CD8-positive, alpha-beta memory T cell (primary cell): Measurements from ENCODE around the gene CCDC117. TPM values are rescaled to one million over a fixed set of nuclear protein-coding genes. Genes with fewer than 3 reads are reported as not detected.

Experiments
- CTCF ChIA-PET: fragments of 350-600 bp; sonication (Branson Sonifier 250); formaldehyde crosslinking; loops from one replicate; lab custom pipeline; 2021; ENCODE audit warnings: antibody characterized with exemption; lab: Charles Lee
- POLR2A ChIA-PET: fragments of 350-600 bp; sonication (Branson Sonifier 250); formaldehyde crosslinking; loops from one replicate; lab custom pipeline; 2021; ENCODE audit warnings: antibody characterized with exemption; lab: Charles Lee
- DNase-seq, 5 donors: peaks; one replicate each; pipeline versions ENCODE4 v3.0.0 to v3.0.0-alpha.2; 2020 to 2022; ENCODE audit warnings: mixed read lengths in 1 of 5
- H3K27ac ChIP-seq: one replicate; pipeline ENCODE4 v1.7.0; 2013; ENCODE audit warnings: low read depth, mild to moderate bottlenecking, low read length, moderate library complexity
- H3K27me3 ChIP-seq: 2 replicates; pipeline ENCODE4 v1.7.0; 2013; ENCODE audit warnings: low read length, mild to moderate bottlenecking; ENCODE audit not compliant: insufficient read depth, poor library complexity, severe bottlenecking
- H3K36me3 ChIP-seq: 2 replicates; pipeline ENCODE4 v1.7.0; 2013; ENCODE audit warnings: mild to moderate bottlenecking, low read length, moderate library complexity; ENCODE audit not compliant: insufficient read depth
- H3K4me1 ChIP-seq: 2 replicates; pipeline ENCODE4 v1.7.0; 2013; ENCODE audit warnings: mild to moderate bottlenecking, low read length, moderate library complexity; ENCODE audit not compliant: insufficient read depth
- H3K4me3 ChIP-seq: 2 replicates; pipeline ENCODE4 v1.7.0; 2013; ENCODE audit warnings: mild to moderate bottlenecking, low read length
- H3K9me3 ChIP-seq: 2 replicates; pipeline ENCODE4 v1.7.0; 2013; ENCODE audit warnings: mild to moderate bottlenecking, low read length
- H3K27ac Mint-ChIP-seq, 8 donors: one replicate each; pipeline ENCODE4 v1.8.0; 2020 to 2021; ENCODE audit warnings: mixed read lengths in 8 of 8, mild to moderate bottlenecking in 6 of 8, inconsistent platforms in 3 of 8, moderate library complexity in 3 of 8
- H3K27me3 Mint-ChIP-seq, 2 donors: one replicate each; pipeline ENCODE4 v1.8.0; 2020 to 2021; ENCODE audit warnings: mixed read lengths in 2 of 2, mild to moderate bottlenecking in 1 of 2, moderate library complexity in 1 of 2
- H3K36me3 Mint-ChIP-seq, 3 donors: one replicate each; pipeline ENCODE4 v1.8.0; 2020 to 2021; ENCODE audit warnings: mixed read lengths in 3 of 3, inconsistent platforms in 1 of 3, mild to moderate bottlenecking in 1 of 3
- H3K4me1 Mint-ChIP-seq, 3 donors: one replicate each; pipeline ENCODE4 v1.8.0; 2020 to 2021; ENCODE audit warnings: mixed read lengths in 3 of 3, inconsistent platforms in 1 of 3, mild to moderate bottlenecking in 1 of 3
- H3K4me3 Mint-ChIP-seq, 7 donors: one replicate each; pipeline ENCODE4 v1.8.0; 2020 to 2021; ENCODE audit warnings: mixed read lengths in 7 of 7, mild to moderate bottlenecking in 6 of 7, moderate library complexity in 4 of 7, inconsistent platforms in 2 of 7
- H3K9me3 Mint-ChIP-seq, 5 donors: one replicate each; pipeline ENCODE4 v1.8.0; 2020 to 2022; ENCODE audit warnings: mixed read lengths in 5 of 5, mild to moderate bottlenecking in 3 of 5, moderate library complexity in 2 of 5, inconsistent platforms in 1 of 5
- polyA plus RNA-seq: library from polyadenylated mRNA; unstranded; fragments of 300-500 nt; fragmentation: Illumina TruSeq; gene quantifications from one replicate; pipeline ENCODE4 v1.2.3, GENCODE V29; 2021
- total RNA-seq, 2 experiments: library from RNA; stranded (reverse); gene quantifications; one replicate each; pipeline ENCODE4 v1.2.3, GENCODE V29; 2021

Gene CCDC117
- total and polyA plus RNA-seq, 3 experiments from 2014 or later = 11.2 to 24.6 (median 20.9) TPM

DNA sequence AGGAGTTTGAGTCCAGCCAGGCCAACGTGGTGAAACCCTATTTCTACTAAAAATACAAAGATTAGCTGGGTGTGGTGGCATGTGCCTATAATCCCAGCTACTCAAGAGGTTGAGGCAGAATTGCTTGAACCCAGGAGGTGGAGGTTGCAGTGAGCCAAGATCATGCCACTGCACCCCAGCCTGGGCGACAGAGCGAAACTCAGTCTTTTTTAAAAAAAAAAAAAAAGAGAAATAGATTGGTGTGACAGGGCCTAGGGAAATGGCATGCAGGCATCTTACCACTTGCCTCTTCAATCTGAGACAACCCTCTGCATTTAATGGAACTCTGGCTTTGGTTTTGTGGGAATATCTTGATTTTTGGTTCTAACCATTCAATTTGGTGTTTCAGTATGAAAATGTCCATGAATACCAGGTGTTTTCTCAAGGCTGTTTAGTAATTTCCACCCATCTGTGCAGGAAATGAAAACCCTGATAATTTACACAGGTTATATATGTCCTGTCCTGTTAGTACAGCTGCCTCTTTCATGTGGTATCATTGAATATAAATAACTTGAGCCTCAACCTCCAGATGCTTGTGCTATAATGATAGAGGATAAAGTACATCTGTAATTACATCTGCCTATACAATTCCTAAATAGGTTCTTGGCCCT, 19.5 kb downstream of the CCDC117 start:
- ChIA-PET CTCF (interaction anchor here (1.1 to 1.3 kb wide), 4 partner anchors 17 to 192 kb away, joined by 3 to 4 read pairs (median 4); partner anchors contain the start of gene CCDC117), POLR2A (no interaction called here)
- Mint-ChIP-seq H3K27me3 (no peaks in the 10 kb centered on the region), H3K4me1 (peaks cover 60 to 71% (median 70%) of the 10 kb centered on the region in 3 donors), H3K36me3 (peaks cover 13 to 64% (median 24%) of the 10 kb centered on the region in 3 donors), H3K4me3 (peak overlapping the region; percentile 14 to 70 (median 38)), H3K9me3 (no peaks in the 10 kb centered on the region), H3K27ac (peak overlapping the region; percentile 30 to 94 (median 78))
- Histone ChIP-seq H3K4me3 (no peak overlapping the region), H3K27ac (peak overlapping the region; percentile 17), H3K36me3 (peaks cover 42% of the 10 kb centered on the region), H3K4me1 (peaks cover 57% of the 10 kb centered on the region), H3K9me3 (no peaks in the 10 kb centered on the region), H3K27me3 (no peaks in the 10 kb centered on the region)
- DNase-seq = no peak

DNA sequence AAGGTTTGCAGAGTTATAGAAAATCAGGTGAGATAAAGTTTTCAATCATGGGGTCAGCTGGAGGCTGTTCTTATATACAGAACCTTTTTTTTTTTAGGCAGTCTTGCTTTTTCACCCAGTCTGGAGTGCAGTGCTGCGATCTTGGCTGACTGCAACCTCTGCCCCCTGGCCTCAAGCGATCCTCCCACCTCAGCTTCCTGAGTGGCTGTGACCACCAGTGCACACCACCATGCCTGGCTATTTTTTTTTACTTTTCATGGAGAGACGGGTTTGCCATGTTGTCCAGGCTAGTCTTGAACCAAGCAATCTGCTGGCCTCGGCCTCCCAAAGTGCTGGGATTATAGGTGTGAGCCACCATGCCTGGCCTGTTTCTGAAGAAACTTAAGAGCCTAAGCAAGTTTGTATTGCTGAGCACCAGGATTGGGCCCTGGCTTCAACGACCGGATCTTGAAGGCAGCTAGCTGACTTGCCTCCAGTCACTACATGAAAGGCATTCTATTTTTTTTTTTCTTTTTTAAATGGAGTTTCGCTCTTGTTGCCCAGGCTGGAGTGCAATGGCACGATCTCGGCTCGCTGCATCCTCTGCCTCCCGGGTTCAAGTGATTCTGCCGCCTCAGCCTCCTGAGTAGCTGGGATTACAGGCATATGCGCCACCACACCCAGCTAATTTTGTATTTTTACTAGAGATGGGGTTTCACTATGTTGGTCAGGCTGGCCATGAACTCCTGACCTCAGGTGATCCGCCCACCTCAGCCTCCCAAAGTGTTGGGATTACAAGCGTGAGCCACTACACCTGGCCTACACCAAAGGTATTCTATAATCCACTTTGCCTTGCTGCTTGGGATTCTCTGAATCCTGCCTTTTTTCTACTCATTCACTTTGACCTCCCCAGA, 20.2 kb downstream of the CCDC117 start:
- H3K27ac Mint-ChIP-seq = peak overlapping the region; percentile 30 to 94 (median 78)
- peaks cover 44% of the 10 kb centered on the region for H3K36me3 ChIP-seq
- H3K4me3 ChIP-seq = no peak overlapping the region

DNA sequence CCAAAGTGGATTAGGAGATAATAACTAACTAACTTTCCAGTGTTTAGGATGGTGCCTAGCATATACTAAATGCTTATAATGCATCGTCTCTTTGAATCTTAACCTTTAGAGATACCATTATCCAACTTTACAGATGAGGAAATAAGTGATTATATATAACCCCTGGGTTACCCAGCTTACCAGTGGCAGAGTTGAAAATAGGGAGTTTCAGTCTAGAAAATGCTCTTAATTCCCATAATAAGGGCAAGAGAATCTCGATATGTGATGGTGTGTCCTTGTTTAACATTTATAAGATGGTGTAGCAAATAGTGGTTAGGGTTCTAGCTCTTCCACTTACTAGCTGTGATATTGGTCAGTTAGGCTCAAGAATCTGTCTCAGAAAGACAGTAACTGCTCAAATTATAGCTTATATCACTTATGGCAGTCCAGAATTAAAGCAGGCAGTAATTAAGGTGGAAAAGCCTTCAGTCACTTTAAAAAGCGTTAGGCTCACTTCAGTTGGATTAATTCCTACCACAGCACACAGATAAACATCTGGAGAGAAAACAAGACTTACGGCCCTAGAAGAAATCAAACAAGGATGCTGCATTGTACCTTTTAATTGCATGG, 21.6 kb downstream of the CCDC117 start:
- ChIA-PET POLR2A (no interaction called here), CTCF (interaction anchor here (1.2 to 1.5 kb wide), 2 partner anchors 18 to 35 kb away, joined by 4 to 5 read pairs; no protein-coding TSS in a partner anchor)
- H3K27ac ChIP-seq = no peak overlapping the region
- H3K4me1 ChIP-seq = peaks cover 67% of the 10 kb centered on the region
- H3K4me3 ChIP-seq = no peak overlapping the region
- H3K9me3 ChIP-seq = no peaks in the 10 kb centered on the region
- H3K4me1 Mint-ChIP-seq = peaks cover 72 to 88% (median 84%) of the 10 kb centered on the region in 3 donors
- peaks cover 35% of the 10 kb centered on the region for H3K36me3 ChIP-seq
- H3K27me3 Mint-ChIP-seq = no peaks in the 10 kb centered on the region
- H3K27me3 ChIP-seq = no peaks in the 10 kb centered on the region
- H3K27ac Mint-ChIP-seq = peak overlapping the region in 6 of 8 donors; percentile 42 to 77 (median 50)
- DNase-seq = no peak
- peaks cover 25 to 58% (median 33%) of the 10 kb centered on the region in 3 donors for H3K36me3 Mint-ChIP-seq
- no peaks in the 10 kb centered on the region for H3K9me3 Mint-ChIP-seq
- peak overlapping the region in 4 of 7 donors; percentile 2 to 27 (median 8) for H3K4me3 Mint-ChIP-seq

More for the DNA sequence above, 20.2 kb downstream of the CCDC117 start:
- H3K4me3 Mint-ChIP-seq = peak overlapping the region; percentile 14 to 76 (median 58)
- H3K27ac ChIP-seq = peak overlapping the region; percentile 17
- H3K9me3 Mint-ChIP-seq = no peaks in the 10 kb centered on the region
- H3K36me3 Mint-ChIP-seq = peaks cover 14 to 61% (median 27%) of the 10 kb centered on the region in 3 donors
- no peaks in the 10 kb centered on the region for H3K27me3 ChIP-seq
- ChIA-PET CTCF (interaction anchor here (1.1 to 1.3 kb wide), 3 partner anchors 18 to 35 kb away, joined by 3 to 4 read pairs (median 3); partner anchors contain the start of gene CCDC117), POLR2A (no interaction called here)
- H3K9me3 ChIP-seq = no peaks in the 10 kb centered on the region
- no peak for DNase-seq
- peaks cover 64 to 77% (median 77%) of the 10 kb centered on the region in 3 donors for H3K4me1 Mint-ChIP-seq
- peaks cover 62% of the 10 kb centered on the region for H3K4me1 ChIP-seq
- no peaks in the 10 kb centered on the region for H3K27me3 Mint-ChIP-seq

DNA sequence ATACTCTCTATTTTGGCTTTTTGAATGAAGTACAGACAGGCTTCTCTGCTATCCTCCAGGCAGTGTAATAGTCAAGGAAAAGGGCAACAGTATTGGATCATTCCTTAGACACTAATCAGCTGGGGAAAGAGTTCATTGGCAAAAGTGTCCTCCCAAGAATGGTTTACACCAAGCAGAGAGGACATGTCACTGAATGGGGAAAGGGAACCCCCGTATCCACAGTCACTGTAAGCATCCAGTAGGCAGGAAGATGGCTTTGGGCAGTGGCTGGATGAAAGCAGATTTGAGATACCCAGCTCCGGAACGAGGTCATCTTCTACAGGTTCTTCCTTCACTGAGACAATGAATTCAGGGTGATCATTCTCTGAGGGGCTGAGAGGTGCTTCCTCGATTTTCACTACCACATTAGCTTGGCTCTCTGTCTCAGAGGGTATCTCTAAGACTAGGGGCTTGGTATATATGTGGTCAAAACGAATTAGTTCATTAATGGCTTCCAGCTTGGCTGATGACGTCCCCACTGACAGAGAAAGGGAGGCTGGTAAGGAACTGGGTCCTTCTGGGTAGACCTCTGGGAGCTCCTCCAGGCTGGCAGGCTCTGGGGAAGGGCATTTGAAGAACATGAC, 22.7 kb downstream of the CCDC117 start:
- POLR2A ChIA-PET = no interaction called here
- peak overlapping the region in 5 of 7 donors; percentile 22 to 78 (median 43) for H3K4me3 Mint-ChIP-seq
- CTCF ChIA-PET = interaction anchor here (1.5 kb wide), 1 partner anchor 17 kb away, joined by 5 read pairs; no protein-coding TSS in a partner anchor
- Histone ChIP-seq H3K27me3 (no peaks in the 10 kb centered on the region), H3K27ac (no peak overlapping the region), H3K36me3 (peaks cover 35% of the 10 kb centered on the region), H3K4me3 (no peak overlapping the region), H3K9me3 (no peaks in the 10 kb centered on the region), H3K4me1 (peaks cover 67% of the 10 kb centered on the region)
- H3K4me1 Mint-ChIP-seq = peaks cover 74 to 84% (median 84%) of the 10 kb centered on the region in 3 donors
- no peak for DNase-seq
- no peaks in the 10 kb centered on the region for H3K27me3 Mint-ChIP-seq
- peaks cover 33 to 62% (median 36%) of the 10 kb centered on the region in 3 donors for H3K36me3 Mint-ChIP-seq
- H3K27ac Mint-ChIP-seq = peak overlapping the region; percentile 30 to 85 (median 79)
- no peaks in the 10 kb centered on the region for H3K9me3 Mint-ChIP-seq

DNA sequence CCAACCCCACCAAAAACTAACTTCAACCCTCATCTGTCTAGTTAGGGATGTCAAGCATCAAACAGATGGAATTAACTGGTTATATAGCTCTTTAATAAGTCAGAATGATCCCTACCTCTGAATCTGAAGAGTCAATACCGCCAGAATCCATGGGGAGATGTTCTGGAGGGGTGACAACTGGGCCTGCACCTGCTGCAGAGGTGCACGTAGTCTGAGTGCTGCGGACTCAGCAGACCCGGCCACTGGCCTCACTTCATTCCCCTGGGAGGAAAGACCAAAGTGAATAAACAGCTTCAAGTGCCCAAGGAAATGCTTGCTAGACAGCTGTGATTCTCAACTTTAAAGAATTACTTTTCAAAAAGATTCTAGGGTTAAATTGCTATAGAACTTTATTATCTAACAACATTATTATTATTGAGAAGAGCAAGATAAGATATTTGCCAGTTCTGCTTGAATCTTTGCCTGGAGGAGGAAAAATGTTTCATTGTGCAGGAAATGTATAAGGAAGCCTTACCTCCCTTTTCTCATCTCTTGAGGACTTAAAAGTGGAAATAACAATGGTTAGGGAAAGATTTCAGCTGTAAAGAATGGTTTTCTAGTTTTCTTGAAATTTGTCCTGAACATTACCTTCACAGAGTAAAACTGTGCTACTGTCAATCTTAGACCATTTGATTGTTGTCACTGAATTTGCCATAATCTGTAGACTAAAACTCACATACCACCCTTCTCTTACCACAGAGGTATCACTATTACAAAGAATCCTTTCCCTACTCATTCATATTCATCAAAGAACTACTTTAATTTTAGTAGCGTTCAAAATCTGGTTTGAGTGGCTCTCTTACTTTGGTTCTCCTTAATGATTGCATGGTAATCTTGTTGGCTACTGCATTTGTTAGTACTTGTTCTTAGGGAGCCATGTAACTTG, 23.7 kb downstream of the CCDC117 start:
- DNase-seq = no peak
- Mint-ChIP-seq H3K9me3 (no peaks in the 10 kb centered on the region), H3K4me3 (peak overlapping the region in 6 of 7 donors; percentile 43 to 96 (median 64)), H3K4me1 (peaks cover 71 to 82% (median 82%) of the 10 kb centered on the region in 3 donors), H3K27ac (peak overlapping the region; percentile 56 to 85 (median 80)), H3K27me3 (peaks cover 0 to 4% of the 10 kb centered on the region in 2 donors), H3K36me3 (peaks cover 36 to 68% (median 38%) of the 10 kb centered on the region in 3 donors)
- H3K4me1 ChIP-seq = peaks cover 60% of the 10 kb centered on the region
- peaks cover 35% of the 10 kb centered on the region for H3K36me3 ChIP-seq
- ChIA-PET POLR2A (interaction anchor here (0.6 kb wide), 1 partner anchor 12 kb away, joined by 3 read pairs; no protein-coding TSS in a partner anchor), CTCF (no interaction called here)
- H3K27ac ChIP-seq = no peak overlapping the region
- H3K9me3 ChIP-seq = no peaks in the 10 kb centered on the region
- H3K4me3 ChIP-seq = no peak overlapping the region
- no peaks in the 10 kb centered on the region for H3K27me3 ChIP-seq

DNA sequence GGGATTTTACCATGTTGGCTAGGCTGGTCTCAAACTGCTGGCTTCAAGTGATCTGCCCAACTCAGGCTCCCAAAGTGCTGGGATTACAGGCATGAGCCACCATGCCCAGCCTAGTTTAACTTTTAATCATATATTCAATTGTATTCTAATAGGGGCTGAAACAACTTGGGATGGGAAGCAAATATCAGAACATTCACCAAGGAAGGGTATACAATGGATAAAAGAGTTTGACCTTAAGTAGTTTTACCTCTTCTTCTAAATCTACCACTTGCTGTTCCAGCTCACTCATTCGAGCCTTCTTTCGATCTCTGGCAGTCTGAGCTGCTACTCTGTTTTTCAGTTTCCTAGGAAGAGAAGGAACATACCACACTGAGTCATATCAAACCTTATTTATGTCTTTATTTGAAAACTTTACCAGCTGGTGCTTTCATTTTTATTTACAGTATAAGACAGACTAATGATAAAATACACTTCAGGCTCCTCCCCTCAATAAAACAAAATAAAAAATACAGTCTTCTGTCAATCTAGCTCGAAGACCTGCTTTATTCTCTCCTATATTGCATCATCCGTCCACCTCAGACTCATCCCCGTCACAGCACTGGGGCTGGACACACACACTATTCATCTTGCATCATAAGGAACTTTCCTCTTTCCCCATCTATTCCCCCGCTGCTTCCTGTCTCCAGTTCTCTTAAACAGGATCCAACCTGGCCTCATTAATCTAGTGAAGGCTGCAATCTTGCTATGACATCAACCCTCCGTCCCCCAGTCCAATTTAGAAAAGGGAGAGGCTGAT, 26.5 kb downstream of the CCDC117 start:
- H3K4me1 ChIP-seq = peaks cover 54% of the 10 kb centered on the region

More for the DNA sequence above, 26.5 kb downstream of the CCDC117 start:
- Histone ChIP-seq H3K27me3 (no peaks in the 10 kb centered on the region), H3K27ac (peak overlapping the region; percentile 100), H3K9me3 (no peaks in the 10 kb centered on the region), H3K4me3 (peak overlapping the region; percentile 99), H3K36me3 (peaks cover 34% of the 10 kb centered on the region)
- peak in 2 of 5 donors; percentile 18 to 29 for DNase-seq
- no peaks in the 10 kb centered on the region for H3K9me3 Mint-ChIP-seq
- H3K4me1 Mint-ChIP-seq = peaks cover 67 to 75% (median 74%) of the 10 kb centered on the region in 3 donors
- H3K27me3 Mint-ChIP-seq = peaks cover 0 to 4% of the 10 kb centered on the region in 2 donors
- peak overlapping the region; percentile 84 to 97 (median 95) for H3K4me3 Mint-ChIP-seq
- POLR2A ChIA-PET = interaction anchor here (0.5 to 2.6 kb wide), 10 partner anchors 10 to 233 kb away, joined by 3 to 41 read pairs (median 7); partner anchors contain the start of genes CCDC117, CHEK2, HSCB and ZNRF3
- CTCF ChIA-PET = interaction anchor here (1.1 to 7.1 kb wide), 6 partner anchors 9 to 29 kb away, joined by 3 to 40 read pairs (median 4); no protein-coding TSS in a partner anchor
- peak overlapping the region; percentile 95 to 100 (median 98) for H3K27ac Mint-ChIP-seq
- peaks cover 36 to 59% (median 38%) of the 10 kb centered on the region in 3 donors for H3K36me3 Mint-ChIP-seq
